ENCODE data around the gene AHCYL2. TPM values are rescaled to one million over a fixed set of nuclear protein-coding genes. Genes with fewer than 3 reads are reported as not detected.

AHCYL2 gene
- total RNA-seq, 4 donors from 2014 or later: 93.7 to 635 (median 551) TPM

GRCh38 chr7:129258649-129259389 lies 34.0 kb downstream of the AHCYL2 start:
- no peak overlapping the region for H3K4me3 ChIP-seq
- intact Hi-C loops (cut with DNase I; ENCODE audit: low total_unique reads): no loop called here
- no peaks in the 10 kb centered on the region for H3K27me3 ChIP-seq
- TF ChIP-seq EP300 (IDR thresholded peaks at IDR 0.05; ENCODE audit: low read depth) (no peak), POLR2AphosphoS5 (IDR thresholded peaks at IDR 0.05) (no peak), POLR2A (IDR thresholded peaks at IDR 0.05) (no peak), CTCF (IDR thresholded peaks at IDR 0.05) (no peak)
- 78 to 83% methylated on average over 4 of the region's 4 CpGs for WGBS, 2 donors (ENCODE audit: low coverage in 1 of 2)
- no peaks in the 10 kb centered on the region for H3K36me3 ChIP-seq
- peaks cover 0 to 2% (median 0%) of the 10 kb centered on the region in 4 donors for H3K4me1 ChIP-seq
- H3K27ac ChIP-seq: no peak overlapping the region
- in situ Hi-C loops (cut with MboI; ENCODE audit: low pct_ligation_motif_present in 1 of 4, low pct_unique_long_range_greater_than_20kb in 1 of 4, low sequenced_read_pairs in 3 of 4): no loop called here
- DNase-seq: no peak
- H3K9me3 ChIP-seq: no peaks in the 10 kb centered on the region

- intact Hi-C loops (cut with DNase I; ENCODE audit: low total_unique reads): no loop called here
- Histone ChIP-seq H3K27ac (no peak overlapping the region), H3K9me3 (no peaks in the 10 kb centered on the region), H3K27me3 (no peaks in the 10 kb centered on the region), H3K36me3 (no peaks in the 10 kb centered on the region), H3K4me3 (no peak overlapping the region), H3K4me1 (peaks cover 0 to 8% (median 4%) of the 10 kb centered on the region in 4 donors)
- DNase-seq: no peak
- 68 to 82% methylated on average over 2 of the region's 2 CpGs for WGBS, 2 donors (ENCODE audit: low coverage in 1 of 2)
- TF ChIP-seq EP300 (IDR thresholded peaks at IDR 0.05; ENCODE audit: low read depth) (no peak), POLR2AphosphoS5 (IDR thresholded peaks at IDR 0.05) (no peak), POLR2A (IDR thresholded peaks at IDR 0.05) (no peak), CTCF (IDR thresholded peaks at IDR 0.05) (no peak)
- in situ Hi-C loops (cut with MboI; ENCODE audit: low pct_ligation_motif_present in 1 of 4, low pct_unique_long_range_greater_than_20kb in 1 of 4, low sequenced_read_pairs in 3 of 4): no loop called here
Observed at GRCh38 chr7:129262324-129262723, 37.5 kb downstream of the AHCYL2 start.

GRCh38 chr7:129263168-129263567 lies 38.3 kb downstream of the AHCYL2 start:
- 95 to 100% methylated on average over 2 of the region's 2 CpGs for WGBS, 2 donors (ENCODE audit: low coverage in 1 of 2)
- DNase-seq: no peak
- H3K27ac ChIP-seq: no peak overlapping the region
- no peak overlapping the region for H3K4me3 ChIP-seq
- intact Hi-C loops (cut with DNase I; ENCODE audit: low total_unique reads) (no loop called here), in situ Hi-C loops (cut with MboI; ENCODE audit: low pct_ligation_motif_present in 1 of 4, low pct_unique_long_range_greater_than_20kb in 1 of 4, low sequenced_read_pairs in 3 of 4) (no loop called here)
- peaks cover 0 to 8% (median 4%) of the 10 kb centered on the region in 4 donors for H3K4me1 ChIP-seq
- H3K9me3 ChIP-seq: no peaks in the 10 kb centered on the region
- TF ChIP-seq POLR2A (IDR thresholded peaks at IDR 0.05) (no peak), EP300 (IDR thresholded peaks at IDR 0.05; ENCODE audit: low read depth) (no peak), POLR2AphosphoS5 (IDR thresholded peaks at IDR 0.05) (no peak), CTCF (IDR thresholded peaks at IDR 0.05) (no peak)
- no peaks in the 10 kb centered on the region for H3K36me3 ChIP-seq
- no peaks in the 10 kb centered on the region for H3K27me3 ChIP-seq

- no peak overlapping the region for H3K27ac ChIP-seq
- in situ Hi-C loops (cut with MboI; ENCODE audit: low pct_ligation_motif_present in 1 of 4, low pct_unique_long_range_greater_than_20kb in 1 of 4, low sequenced_read_pairs in 3 of 4): no loop called here
- no peak overlapping the region for H3K4me3 ChIP-seq
- DNase-seq: no peak
- H3K27me3 ChIP-seq: no peaks in the 10 kb centered on the region
- H3K36me3 ChIP-seq: no peaks in the 10 kb centered on the region
- H3K4me1 ChIP-seq: peaks cover 0 to 8% (median 4%) of the 10 kb centered on the region in 4 donors
- TF ChIP-seq POLR2AphosphoS5 (IDR thresholded peaks at IDR 0.05) (no peak), CTCF (IDR thresholded peaks at IDR 0.05) (no peak), EP300 (IDR thresholded peaks at IDR 0.05; ENCODE audit: low read depth) (no peak), POLR2A (IDR thresholded peaks at IDR 0.05) (no peak)
- intact Hi-C loops (cut with DNase I; ENCODE audit: low total_unique reads): no loop called here
- H3K9me3 ChIP-seq: no peaks in the 10 kb centered on the region
- whole genome bisulfite sequencing, 2 donors (ENCODE audit: low coverage in 1 of 2): 63 to 82% methylated on average over 4 of the region's 4 CpGs
Observed at GRCh38 chr7:129264534-129264933, 39.7 kb downstream of the AHCYL2 start.
